Tibial nerve (tissue), 4 donors: Measurements from ENCODE around the gene RAPGEF5. TPM values are rescaled to one million over a fixed set of nuclear protein-coding genes. Genes with fewer than 3 reads are reported as not detected.

Experiments used
- DNase-seq, 2 donors: peaks; one replicate each; pipeline ENCODE4 v3.0.0-alpha.2; 2019; ENCODE audit warnings: low spot score in 2 of 2
- H3K27ac ChIP-seq, 4 donors: fragments of 200-600 bp; sonication (generic) in 3 of 4; one replicate each; pipeline ENCODE4 v1.5.1; 2017 to 2019; ENCODE audit warnings: mild to moderate bottlenecking in 1 of 4
- H3K27me3 ChIP-seq, 2 donors: fragments of 200-600 bp; sonication (generic) in 1 of 2; one replicate each; pipeline versions ENCODE4 v1.5.1 to v1.6.0; 2017 to 2019
- H3K36me3 ChIP-seq, 3 donors: fragments of 200-600 bp; sonication (generic); one replicate each; pipeline ENCODE4 v1.5.1; 2018 to 2019
- H3K4me1 ChIP-seq, 4 donors: fragments of 200-600 bp; sonication (generic) in 3 of 4; one replicate each; pipeline ENCODE4 v1.5.1; 2017 to 2019
- H3K4me3 ChIP-seq, 4 donors: fragments of 200-600 bp; sonication (generic) in 3 of 4; one replicate each; pipeline ENCODE4 v1.5.1; 2017 to 2019; ENCODE audit warnings: mild to moderate bottlenecking in 1 of 4, moderate library complexity in 1 of 4
- H3K9me3 ChIP-seq, 4 donors: fragments of 200-600 bp; sonication (generic) in 3 of 4; one replicate each; pipeline ENCODE4 v1.5.1; 2017 to 2019
- EP300 ChIP-seq, 2 donors: sonication (generic); formaldehyde crosslinking; IDR thresholded peaks; one replicate each; pipeline ENCODE4 v1.6.1; 2017; ENCODE audit warnings: antibody characterized with exemption in 2 of 2, mild to moderate bottlenecking in 1 of 2
- POLR2A ChIP-seq, 2 donors: fragments of 450-650 bp; IDR thresholded peaks; one replicate each; pipeline ENCODE4 v1.6.1; 2017; ENCODE audit warnings: antibody characterized with exemption in 2 of 2, mild to moderate bottlenecking in 2 of 2, moderate library complexity in 2 of 2
- WGBS, 2 donors: methylation state at CpG; one replicate each; pipeline ENCODE4 v1.1.5; 2018; 5-methylcytosine and 5-hydroxymethylcytosine counted together
- total RNA-seq, 4 donors: library from RNA; depleted of rRNA; stranded (reverse); fragments of >200 nt; gene quantifications; one replicate each; pipeline ENCODE4 v1.1.0, GENCODE V29; 2016
- TF ChIP-seq, protein P1 (sequence below), 5 experiments: fragments of 200-600 bp in 3 of 5; fragments of 450-650 bp in 2 of 5; sonication (generic) in 3 of 5; IDR thresholded peaks; one replicate each; pipeline ENCODE4 v1.5.1; 2016 to 2019; ENCODE audit warnings: antibody characterized with exemption in 5 of 5, mild to moderate bottlenecking in 3 of 5, moderate library complexity in 2 of 5

Gene RAPGEF5
- total RNA-seq, 4 donors from 2014 or later: 63.3 to 121 (median 76.9) TPM

DNA sequence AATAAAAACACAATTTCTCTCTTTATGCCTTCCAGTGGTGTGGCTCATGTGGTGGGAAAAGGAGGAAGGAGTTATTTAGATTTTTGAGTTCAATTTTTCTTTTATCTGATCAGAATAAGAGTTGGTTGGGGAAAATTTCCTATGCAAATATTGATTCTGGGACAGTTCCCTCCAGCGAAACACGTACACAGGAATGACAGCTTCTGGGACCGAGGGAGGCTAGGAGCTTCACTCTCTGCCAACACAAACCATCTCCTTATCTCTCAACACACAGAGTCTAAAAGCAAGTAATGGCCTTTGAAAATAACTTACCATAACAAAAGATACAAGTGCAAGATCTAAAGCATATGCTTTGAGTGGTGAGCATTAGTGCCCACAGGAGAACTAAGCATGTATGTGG, 122.7 kb downstream of the RAPGEF5 start:
- TF ChIP-seq POLR2A (IDR thresholded peaks at IDR 0.05): no peak
- TF ChIP-seq, protein P1, sequence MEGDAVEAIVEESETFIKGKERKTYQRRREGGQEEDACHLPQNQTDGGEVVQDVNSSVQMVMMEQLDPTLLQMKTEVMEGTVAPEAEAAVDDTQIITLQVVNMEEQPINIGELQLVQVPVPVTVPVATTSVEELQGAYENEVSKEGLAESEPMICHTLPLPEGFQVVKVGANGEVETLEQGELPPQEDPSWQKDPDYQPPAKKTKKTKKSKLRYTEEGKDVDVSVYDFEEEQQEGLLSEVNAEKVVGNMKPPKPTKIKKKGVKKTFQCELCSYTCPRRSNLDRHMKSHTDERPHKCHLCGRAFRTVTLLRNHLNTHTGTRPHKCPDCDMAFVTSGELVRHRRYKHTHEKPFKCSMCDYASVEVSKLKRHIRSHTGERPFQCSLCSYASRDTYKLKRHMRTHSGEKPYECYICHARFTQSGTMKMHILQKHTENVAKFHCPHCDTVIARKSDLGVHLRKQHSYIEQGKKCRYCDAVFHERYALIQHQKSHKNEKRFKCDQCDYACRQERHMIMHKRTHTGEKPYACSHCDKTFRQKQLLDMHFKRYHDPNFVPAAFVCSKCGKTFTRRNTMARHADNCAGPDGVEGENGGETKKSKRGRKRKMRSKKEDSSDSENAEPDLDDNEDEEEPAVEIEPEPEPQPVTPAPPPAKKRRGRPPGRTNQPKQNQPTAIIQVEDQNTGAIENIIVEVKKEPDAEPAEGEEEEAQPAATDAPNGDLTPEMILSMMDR (IDR thresholded peaks at IDR 0.05): no peak
- no peak for TF ChIP-seq EP300 (IDR thresholded peaks at IDR 0.05)
- no peaks in the 10 kb centered on the region for H3K27me3 ChIP-seq
- H3K4me1 ChIP-seq: peaks cover 0 to 4% (median 0%) of the 10 kb centered on the region in 4 donors
- H3K9me3 ChIP-seq: no peaks in the 10 kb centered on the region
- H3K4me3 ChIP-seq: no peak overlapping the region
- H3K27ac ChIP-seq: no peak overlapping the region
- no peaks in the 10 kb centered on the region for H3K36me3 ChIP-seq
- no peak for DNase-seq
- 44 to 57% methylated on average over 3 of the region's 3 CpGs for WGBS, 2 donors

DNA sequence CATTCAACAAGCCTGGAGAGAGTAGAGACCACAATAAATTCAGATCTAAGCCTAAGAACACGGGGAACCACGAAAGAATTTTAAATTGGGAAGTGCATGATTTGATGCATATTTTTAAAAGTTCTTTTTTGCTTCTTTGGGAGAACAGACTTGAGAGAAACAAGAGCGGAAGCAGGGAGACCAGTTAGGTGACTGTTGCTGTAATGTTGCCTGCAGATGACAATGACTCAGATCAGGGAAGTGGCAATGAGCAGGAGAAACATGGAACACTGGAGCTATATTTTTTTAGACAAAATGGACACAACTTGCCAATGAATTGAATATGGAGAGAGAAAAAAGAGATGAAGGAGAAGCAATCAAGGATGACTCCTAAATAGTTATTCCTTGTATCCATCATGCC, 125.1 kb downstream of the RAPGEF5 start:
- peaks cover 0 to 4% (median 0%) of the 10 kb centered on the region in 4 donors for H3K4me1 ChIP-seq
- no peaks in the 10 kb centered on the region for H3K9me3 ChIP-seq
- H3K27ac ChIP-seq: no peak overlapping the region
- TF ChIP-seq, protein P1 (IDR thresholded peaks at IDR 0.05): no peak
- no peak for TF ChIP-seq EP300 (IDR thresholded peaks at IDR 0.05)
- no peak for TF ChIP-seq POLR2A (IDR thresholded peaks at IDR 0.05)
- 95 to 98% methylated on average over 3 of the region's 3 CpGs for WGBS, 2 donors
- no peaks in the 10 kb centered on the region for H3K27me3 ChIP-seq
- DNase-seq: no peak
- no peaks in the 10 kb centered on the region for H3K36me3 ChIP-seq
- no peak overlapping the region for H3K4me3 ChIP-seq

DNA sequence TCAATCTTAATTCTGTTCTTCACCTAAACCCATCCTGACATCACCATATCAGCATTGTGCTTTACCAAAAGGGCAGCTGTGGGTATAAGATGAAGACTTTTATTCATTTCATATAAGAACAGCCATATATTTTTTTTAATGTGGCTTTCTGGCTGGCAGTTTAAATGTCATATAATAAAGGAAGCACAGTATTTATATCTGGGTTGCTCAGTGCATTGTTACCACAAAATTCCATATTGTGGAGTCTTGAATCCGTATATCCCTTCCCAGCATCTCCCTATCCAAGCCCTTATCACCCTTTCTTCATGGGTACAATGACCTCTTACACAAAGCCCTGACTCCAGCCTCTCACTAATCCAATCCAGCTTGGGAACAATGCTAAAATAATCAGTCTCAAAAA, 125.8 kb downstream of the RAPGEF5 start:
- TF ChIP-seq POLR2A (IDR thresholded peaks at IDR 0.05) (no peak), EP300 (IDR thresholded peaks at IDR 0.05) (no peak)
- TF ChIP-seq, protein P1 (IDR thresholded peaks at IDR 0.05): no peak
- Histone ChIP-seq H3K36me3 (no peaks in the 10 kb centered on the region), H3K4me3 (no peak overlapping the region), H3K9me3 (no peaks in the 10 kb centered on the region), H3K27ac (no peak overlapping the region), H3K27me3 (no peaks in the 10 kb centered on the region), H3K4me1 (peaks cover 0 to 4% (median 0%) of the 10 kb centered on the region in 4 donors)
- 50 to 69% methylated on average over 1 of the region's 1 CpG for WGBS, 2 donors
- DNase-seq: no peak

DNA sequence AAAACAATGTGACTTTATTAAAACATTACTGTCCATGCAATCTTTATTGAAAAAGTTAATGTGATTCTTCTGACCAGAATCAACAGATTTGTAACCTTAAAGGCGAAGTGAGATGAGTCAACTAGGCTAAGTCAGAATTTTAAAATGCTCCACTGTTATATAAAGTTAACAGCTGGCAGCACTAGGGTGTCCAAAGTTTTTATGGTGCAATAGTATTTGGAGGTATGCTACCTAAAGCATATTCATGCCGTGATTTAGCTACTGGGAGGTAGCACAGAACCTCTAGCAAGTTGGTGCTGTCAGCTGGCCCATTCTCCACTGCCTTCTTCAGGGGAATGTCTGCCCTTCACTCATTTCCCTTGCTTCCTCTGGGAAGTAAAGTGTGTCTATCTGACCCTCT, 126.7 kb downstream of the RAPGEF5 start:
- Histone ChIP-seq H3K4me1 (peaks cover 0 to 4% (median 0%) of the 10 kb centered on the region in 4 donors), H3K27ac (no peak overlapping the region), H3K9me3 (no peaks in the 10 kb centered on the region), H3K4me3 (no peak overlapping the region), H3K27me3 (no peaks in the 10 kb centered on the region), H3K36me3 (no peaks in the 10 kb centered on the region)
- no peak for DNase-seq
- TF ChIP-seq EP300 (IDR thresholded peaks at IDR 0.05): no peak
- TF ChIP-seq, protein P1 (IDR thresholded peaks at IDR 0.05): no peak
- TF ChIP-seq POLR2A (IDR thresholded peaks at IDR 0.05): no peak
- WGBS, 2 donors: 93 to 98% methylated on average over 2 of the region's 2 CpGs

DNA sequence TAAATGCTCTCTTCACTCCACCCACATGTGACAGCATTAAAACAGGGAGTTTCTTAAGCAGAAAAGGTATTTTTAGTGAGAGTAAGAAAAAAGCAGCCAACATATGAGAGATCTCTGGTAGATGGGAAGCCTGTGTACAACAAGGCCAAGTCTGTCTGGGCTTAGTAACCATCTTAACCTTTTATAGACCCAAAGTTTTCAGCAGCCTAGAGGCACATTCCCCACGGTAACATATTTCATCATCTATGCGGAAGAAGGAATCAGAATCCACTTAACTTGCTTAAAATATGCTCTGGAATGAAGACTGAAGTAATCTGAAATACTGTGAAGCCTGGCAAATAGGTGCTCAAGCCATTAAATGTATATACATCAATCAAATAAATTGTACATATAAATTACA, 127.8 kb downstream of the RAPGEF5 start:
- no peaks in the 10 kb centered on the region for H3K9me3 ChIP-seq
- no peaks in the 10 kb centered on the region for H3K4me1 ChIP-seq
- H3K36me3 ChIP-seq: no peaks in the 10 kb centered on the region
- no peak for TF ChIP-seq EP300 (IDR thresholded peaks at IDR 0.05)
- TF ChIP-seq POLR2A (IDR thresholded peaks at IDR 0.05): no peak
- TF ChIP-seq, protein P1 (IDR thresholded peaks at IDR 0.05): no peak
- DNase-seq: no peak
- no peaks in the 10 kb centered on the region for H3K27me3 ChIP-seq
- no peak overlapping the region for H3K27ac ChIP-seq
- WGBS, 2 donors: 66 to 68% methylated on average over 2 of the region's 2 CpGs
- H3K4me3 ChIP-seq: no peak overlapping the region
